SH-SY5Y (cell line): ENCODE measurements around the gene SMAD3.

Experiments used
- GATA2 ChIP-seq: IDR thresholded peaks from 2 replicates; pipeline ENCODE4 v1.6.1; 2011; ENCODE audit warnings: mild to moderate bottlenecking, low read depth, low read length
- GATA3 ChIP-seq: IDR thresholded peaks from 2 replicates; pipeline ENCODE4 v1.6.1; 2011; ENCODE audit warnings: low read depth, mild to moderate bottlenecking, low read length, moderate library complexity

- TF ChIP-seq GATA2 (no peak), GATA3 (no peak)
Observed at GRCh38 chr15:67177752-67178151, 112.3 kb downstream of the SMAD3 start.
